ENCODE data around the gene TMPRSS13.
"Not testable (repeated sequence)": the region's sequence is repeated elsewhere in the genome, so short reads cannot be mapped to it uniquely, and the experiment has no call there.

The TMPRSS13 gene

DNA sequence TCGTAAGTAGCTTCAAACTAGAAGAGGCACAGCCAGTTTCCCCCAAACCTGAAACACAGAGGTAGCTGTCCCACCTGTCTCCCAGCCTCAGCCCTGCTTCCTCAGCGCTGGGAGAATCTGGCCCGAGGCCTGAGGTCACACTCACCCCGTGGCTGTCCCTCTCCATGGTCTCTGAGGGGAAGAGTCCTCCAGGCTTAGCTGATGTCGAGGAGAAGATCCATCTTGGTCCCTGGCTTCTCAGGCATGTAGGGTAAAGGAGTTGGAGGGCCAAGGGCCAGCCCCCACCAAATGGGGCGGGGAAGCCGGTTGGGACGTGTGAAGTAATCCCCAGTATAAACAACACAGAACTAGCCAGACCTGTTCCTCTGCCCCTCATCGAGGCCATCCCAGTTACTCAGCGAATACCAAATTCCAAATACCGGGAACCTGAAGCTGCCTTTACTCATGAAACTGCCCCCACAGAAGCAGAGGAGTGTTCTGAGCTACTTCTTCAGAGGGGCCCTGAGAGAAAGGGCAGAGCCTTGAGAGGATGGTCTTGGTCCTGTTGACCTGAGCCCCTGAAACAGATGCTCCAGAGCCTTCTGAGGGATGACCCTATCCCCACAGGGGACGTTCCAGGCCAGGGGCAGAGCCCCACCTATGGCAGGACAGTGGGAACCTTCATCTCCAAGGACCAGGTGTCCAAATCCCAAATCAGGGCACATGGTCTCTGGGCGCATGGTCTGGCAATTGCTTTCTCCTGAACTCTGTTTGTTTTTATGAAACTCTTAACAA lies at the start of gene TMPRSS13:
TSS of gene TMPRSS13 (minus strand) at position 261 of the 774 bp plus-strand sequence. CDS start at position 166, 95 bp downstream.
- no peak for DNase-seq

DNA sequence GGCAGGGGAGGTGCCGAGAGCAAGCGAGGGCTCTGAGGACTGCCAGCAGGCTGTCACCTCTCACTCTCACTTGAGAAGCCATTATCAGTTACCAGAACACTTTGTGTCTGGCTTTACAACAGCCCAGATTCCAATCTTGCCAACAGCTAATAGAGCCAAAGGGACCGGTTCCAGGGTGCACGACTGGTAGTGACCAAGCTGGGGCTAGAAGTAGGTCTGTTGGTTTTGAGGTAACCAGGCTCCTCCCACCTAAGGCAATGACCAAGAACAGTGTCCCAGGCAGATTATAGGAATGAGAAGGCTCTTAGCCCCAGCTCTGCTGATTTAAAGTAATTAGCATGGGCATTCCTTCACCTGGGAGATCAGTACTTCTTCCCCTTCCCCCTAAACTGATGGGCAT lies 49.8 kb upstream of the TMPRSS13 start:
- DNase-seq: no peak

- DNase-seq: not testable (repeated sequence)
Observed at GRCh38 chr11:117978291-117978910, 49.2 kb upstream of the TMPRSS13 start.

DNA sequence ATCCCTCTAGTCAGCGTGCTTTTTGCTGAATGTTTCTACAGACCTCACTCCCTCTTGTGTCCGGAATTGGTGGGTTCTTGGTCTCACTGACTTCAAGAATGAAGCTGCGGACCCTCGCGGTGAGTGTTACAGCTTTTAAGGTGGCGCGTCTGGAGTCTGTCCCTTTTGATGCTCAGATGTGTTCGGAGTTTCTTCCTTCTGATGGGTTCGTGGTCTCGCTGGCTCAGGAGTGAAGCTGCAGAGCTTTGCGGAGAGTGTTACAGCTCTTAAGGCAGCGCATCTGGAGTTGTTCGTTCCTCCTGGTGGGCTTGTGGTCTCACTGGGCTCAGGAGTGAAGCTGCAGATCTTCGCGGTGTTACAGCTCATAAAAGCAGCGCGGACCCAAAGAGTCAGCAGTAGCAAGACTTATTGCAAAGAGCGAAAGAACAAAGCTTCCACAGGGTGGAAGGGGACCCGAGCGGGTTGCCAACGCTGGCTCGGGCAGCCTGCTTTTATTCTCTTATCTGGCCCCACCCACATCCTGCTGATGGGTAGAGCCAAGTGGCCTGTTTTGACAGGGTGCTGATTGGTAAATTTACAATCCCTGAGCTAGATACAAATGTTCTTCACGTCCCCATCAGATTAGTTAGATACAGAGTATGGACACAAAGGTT lies 48.5 kb upstream of the TMPRSS13 start:
- DNase-seq: not testable (repeated sequence)

- DNase-seq: no peak
Observed at GRCh38 chr11:117977029-117977428, 47.8 kb upstream of the TMPRSS13 start.

- no peak for DNase-seq
Observed at GRCh38 chr11:117976445-117976844, 47.2 kb upstream of the TMPRSS13 start.

GRCh38 chr11:117973503-117973860 lies 44.3 kb upstream of the TMPRSS13 start:
- DNase-seq: no peak

DNA sequence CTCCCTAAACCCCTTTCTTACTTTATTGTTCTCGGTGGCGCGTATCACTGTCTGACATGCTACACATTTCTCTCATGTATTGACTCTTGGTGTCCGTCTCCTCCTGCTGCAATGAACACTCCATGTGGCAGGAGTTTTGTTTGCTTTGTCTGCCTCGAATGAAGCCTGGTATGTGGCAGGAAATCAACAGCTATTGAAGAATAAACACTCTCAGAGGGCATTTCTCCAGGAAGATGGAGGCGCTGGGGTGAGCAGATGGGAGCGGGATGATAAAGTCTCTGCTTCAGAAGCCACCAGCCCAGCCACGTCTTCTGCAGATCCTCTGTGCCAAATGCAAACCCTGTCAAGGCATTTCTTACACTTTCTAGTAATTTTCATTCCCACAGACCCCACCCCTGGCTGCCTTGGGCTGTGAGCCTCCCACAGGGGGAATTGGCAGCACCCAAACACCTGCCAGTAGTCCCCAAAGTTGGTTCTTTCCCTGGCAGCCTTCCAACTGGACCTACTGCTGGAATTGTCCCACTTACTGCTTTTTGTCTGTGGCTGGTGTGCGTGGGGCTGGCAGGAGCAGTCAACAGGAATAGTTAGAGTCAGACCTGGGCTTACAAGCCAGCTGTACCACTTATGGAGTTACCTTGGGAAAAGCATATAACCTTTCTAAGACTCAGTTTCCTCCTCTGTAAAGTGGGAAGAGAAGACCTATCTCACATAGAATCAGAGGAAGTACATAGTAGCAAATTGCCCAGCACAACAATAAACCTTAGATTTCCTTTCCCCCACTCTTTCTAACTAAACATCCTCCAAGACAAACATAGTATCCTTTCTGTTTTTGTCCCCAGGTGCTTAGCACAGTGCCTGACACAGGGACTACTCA lies 43.7 kb upstream of the TMPRSS13 start:
- no peak for DNase-seq

DNA sequence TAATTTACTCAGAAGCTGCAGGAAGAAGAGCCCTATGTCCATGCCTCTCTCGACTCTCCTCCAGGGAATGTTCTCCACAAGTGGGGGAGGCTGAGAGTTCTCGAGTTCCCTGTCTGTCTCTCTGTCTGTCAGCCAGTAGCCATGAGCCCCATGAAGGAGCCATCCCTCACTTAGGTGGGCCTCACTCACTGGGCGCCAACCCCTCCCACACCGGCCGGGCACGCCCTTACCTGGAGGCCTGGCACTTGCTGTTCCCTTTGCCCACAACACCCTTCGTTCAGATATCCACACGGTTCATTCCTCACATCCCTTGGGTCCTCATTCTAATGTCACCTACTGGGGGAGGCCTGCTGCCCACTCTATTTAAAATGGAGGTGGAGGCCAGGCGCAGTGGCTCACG lies 42.8 kb upstream of the TMPRSS13 start:
- no peak for DNase-seq

- no peak for DNase-seq
Observed at GRCh38 chr11:117970400-117971024, 41.3 kb upstream of the TMPRSS13 start.

- no peak for DNase-seq
Observed at GRCh38 chr11:117969160-117969991, 40.2 kb upstream of the TMPRSS13 start.

- DNase-seq: no peak
Observed at GRCh38 chr11:117966908-117967307, 37.7 kb upstream of the TMPRSS13 start.

DNA sequence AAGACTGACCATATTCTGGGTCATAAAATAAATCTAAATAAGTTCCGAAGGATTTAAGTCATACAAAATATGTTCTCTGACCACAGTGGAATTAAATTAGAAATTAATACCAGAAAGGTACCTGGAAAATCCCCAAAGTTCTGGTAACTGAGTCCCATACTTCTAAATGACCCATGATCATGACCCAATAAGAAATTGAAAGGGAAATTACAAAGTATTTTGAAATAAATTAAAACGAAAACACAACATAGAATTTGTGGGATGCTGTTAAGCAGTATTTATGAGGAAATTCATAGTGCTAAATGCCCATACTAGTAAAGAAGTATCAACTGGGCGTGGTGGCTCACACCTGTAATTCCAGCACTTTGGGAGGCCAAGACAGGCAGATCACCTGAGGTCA lies 33.6 kb upstream of the TMPRSS13 start:
- no peak for DNase-seq

DNA sequence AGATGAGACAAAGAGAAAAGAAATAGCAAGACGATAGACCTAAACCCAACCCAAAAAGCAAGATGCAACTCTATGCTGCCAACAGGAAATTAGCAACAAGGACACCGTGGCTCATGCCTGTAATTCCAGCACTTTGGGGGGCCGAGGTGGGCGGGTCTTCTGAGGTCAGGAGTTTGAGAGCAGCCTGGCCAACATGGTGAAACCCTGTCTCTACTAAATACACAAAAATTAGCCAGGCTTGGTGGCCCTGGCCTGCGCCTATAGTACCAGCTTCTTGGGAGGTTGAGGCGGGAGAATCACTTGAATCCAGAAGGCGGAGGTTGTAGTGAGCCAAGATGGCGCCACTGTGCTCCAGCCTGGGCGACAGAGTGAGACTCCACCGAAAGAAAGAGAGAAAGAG lies 32.7 kb upstream of the TMPRSS13 start:
- no peak for DNase-seq

GRCh38 chr11:117960406-117960805 lies 31.2 kb upstream of the TMPRSS13 start:
- DNase-seq: no peak

DNA sequence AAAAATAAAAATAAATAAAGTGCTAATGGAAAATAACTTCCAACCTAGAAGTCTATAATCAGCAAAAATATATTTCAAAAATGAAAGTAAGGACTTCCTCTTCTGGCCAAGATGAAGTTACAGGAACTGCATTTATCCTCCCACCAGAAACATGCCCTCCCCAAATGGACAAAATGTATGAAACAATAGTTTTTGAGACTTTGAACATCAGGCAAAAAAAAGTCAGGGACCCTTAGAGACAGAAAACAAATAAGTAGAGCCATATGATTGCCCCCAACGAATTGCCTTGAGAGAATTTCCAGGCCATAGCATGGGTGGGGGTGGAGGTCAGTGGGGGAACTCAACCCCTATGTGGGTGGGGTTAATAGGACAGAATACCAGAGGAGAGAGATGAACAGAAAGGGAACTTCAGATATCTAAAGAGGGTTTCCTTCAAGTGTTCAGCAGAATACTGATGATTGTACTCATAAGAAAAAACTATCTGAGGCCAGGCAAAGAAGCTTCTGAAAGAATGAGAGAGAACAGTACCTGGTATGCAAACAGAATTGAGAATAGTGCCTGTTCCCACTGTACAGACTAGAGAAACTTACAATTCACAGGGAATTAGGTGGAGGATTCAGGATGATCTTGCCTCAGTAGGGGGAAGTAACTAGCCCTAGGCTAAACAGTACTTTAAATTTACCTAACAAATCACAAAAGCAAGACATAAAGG lies 30.4 kb upstream of the TMPRSS13 start:
- DNase-seq: no peak

- no peak for DNase-seq
Observed at GRCh38 chr11:117958949-117959348, 29.7 kb upstream of the TMPRSS13 start.

DNA sequence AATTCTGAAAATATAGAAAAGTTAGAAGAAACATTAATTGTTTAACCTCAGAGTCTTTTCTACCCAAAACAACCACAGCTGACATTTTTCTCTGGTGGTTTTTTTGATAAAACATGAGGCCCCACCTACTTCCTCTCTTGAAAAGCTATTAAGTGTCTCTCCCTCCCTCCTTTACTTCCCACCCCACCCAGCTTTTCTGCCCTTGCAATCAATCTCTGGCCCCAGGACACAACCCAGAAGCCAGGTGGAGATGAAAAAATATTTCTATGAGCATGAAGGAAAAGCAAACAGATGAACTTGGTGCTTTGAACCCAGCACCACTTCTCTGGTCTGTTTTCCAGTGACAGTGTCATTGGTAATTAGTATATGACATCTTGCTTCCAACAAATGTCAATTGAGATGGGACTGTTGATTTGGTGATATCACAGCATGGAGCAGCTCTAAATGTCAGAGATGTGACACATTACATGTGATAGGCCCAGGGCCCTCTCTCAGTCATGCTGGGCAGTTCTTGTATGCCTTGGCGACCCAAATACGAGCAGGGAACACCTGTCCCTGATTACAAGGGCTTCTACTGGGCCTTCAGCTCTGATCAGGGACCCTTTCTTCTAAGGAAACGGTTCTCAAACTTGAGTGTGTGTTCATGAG lies 23.9 kb upstream of the TMPRSS13 start:
- no peak for DNase-seq

DNA sequence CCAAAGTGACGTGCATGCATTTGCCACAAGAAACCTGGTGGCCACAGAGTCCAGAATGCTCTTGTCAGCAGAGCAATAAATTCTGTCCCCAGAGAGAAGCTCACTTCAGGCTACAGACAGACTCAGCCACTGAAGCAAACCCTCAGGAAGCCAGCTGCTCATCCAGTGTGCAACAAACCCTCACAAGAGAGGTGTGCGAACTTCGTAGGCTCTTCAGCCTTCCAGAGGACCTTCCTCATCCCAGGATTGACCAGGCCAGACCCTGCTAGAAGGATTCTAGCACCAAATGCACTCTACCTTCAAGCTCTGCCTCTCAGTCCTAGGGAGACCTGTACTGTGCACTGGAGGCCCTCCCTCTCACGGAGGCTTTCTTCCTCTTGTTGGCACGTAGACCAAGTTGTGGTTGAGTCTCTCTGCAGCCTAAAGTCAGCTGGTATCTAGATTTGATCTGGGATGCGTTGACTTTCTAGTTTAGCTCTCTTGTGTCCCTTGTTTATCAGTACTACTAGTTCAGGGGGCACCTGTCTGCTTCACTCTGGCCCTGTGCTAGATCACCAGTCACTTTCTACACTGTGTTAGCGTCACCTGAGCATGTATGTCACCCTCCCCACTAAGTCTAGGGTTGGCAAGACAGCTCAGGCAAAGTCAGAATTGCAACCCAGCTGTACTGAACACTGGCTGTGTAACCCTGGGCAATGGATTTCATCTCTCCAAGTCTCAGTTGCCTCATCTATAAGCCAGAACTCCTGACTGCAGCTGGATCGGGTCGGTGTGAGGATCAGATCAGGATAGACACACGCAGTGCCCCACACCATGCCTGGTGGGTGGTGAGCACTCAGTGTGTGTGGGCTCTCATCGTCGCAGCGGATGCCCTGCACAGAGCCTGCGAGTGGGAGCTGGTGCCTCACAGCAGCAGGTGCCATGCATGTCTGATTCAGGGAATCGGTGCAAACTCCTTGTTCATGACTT lies 22.1 kb upstream of the TMPRSS13 start:
- DNase-seq: peak; percentile 45

All from activated naive CD4-positive, alpha-beta T cell treated with anti-CD3 and anti-CD28 coated beads, Interleukin-2, amount 50 U/mL, for 16 hours (primary cell).